Neural crest cell (in vitro differentiated cells): ENCODE measurements around the gene CDK3. TPM values are rescaled to one million over a fixed set of nuclear protein-coding genes. Genes with fewer than 3 reads are reported as not detected.

Source experiments
- DNase-seq: peaks from one replicate; pipeline ENCODE4 v3.0.0; 2021; ENCODE audit warnings: low read depth, mixed read lengths, low spot score
- H3K27ac Mint-ChIP-seq: one replicate; pipeline ENCODE4 v1.8.0; 2021; ENCODE audit warnings: mild to moderate bottlenecking, mixed read lengths; ENCODE audit not compliant: unreplicated experiment
- H3K27me3 Mint-ChIP-seq: 2 replicates; pipeline ENCODE4 v1.8.0; 2021; ENCODE audit warnings: low read depth, mild to moderate bottlenecking, mixed read lengths
- H3K36me3 Mint-ChIP-seq: 2 replicates; pipeline ENCODE4 v1.8.0; 2021; ENCODE audit warnings: low read depth, mild to moderate bottlenecking, mixed read lengths
- H3K4me1 Mint-ChIP-seq: 2 replicates; pipeline ENCODE4 v1.8.0; 2021; ENCODE audit warnings: mixed read lengths
- H3K4me3 Mint-ChIP-seq: one replicate; pipeline ENCODE4 v1.8.0; 2021; ENCODE audit warnings: mild to moderate bottlenecking, mixed read lengths
- H3K9me3 Mint-ChIP-seq: 2 replicates; pipeline ENCODE4 v1.8.0; 2021; ENCODE audit warnings: mixed read lengths
- total RNA-seq: library from RNA; stranded (reverse); gene quantifications from 2 replicates; pipeline ENCODE4 v1.2.1, GENCODE V29; 2021
- TF ChIP-seq, protein P1 (sequence below): fragments of 200-600 bp; sonication (generic); conservative IDR thresholded peaks from 2 replicates; pipeline ENCODE4 v1.5.0; 2021; ENCODE audit warnings: antibody characterized with exemption, mild to moderate bottlenecking

CDK3 gene
- total RNA-seq, 1 donor from 2014 or later: 7.9 TPM

DNA sequence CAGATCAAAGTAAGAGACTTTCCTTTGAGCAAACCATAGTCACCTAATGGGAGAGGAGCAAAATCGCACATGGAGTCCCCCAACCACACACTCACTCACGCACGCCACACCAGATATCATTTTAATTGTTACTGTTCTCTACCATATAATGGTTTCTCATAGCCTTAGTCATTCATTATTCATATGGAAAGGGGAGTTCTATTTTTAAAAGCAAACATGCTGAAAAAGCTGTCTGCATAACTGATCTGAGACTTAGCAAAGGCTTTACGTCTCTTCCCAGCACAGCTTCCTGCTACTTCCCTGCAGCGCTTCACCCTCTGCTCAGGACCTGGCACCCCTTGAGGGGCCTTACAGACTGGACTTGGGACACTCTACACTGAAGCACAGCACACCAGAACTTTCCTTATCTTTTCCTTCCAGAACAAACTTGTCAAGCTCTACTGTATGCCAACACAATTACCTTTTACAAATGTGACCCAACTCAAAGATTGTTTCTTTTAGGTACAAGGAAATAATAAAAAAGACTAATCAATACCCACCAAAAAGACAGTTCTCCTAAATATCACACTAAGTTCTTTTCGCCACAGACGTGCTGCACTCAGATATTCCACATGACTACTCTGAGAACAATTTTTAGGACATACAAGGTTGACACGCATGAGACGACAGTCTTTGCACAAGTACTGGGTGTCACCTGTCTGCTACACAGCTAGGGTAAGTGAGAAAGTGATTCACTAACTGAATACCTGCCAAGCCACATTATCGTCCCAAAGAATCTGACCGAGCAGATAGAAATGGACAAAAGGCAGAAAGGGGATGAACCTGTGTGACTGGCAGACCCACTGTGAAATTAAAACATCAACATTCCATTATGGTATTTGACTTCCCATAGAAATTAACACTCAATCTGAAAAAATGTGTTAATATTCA, 50.1 kb downstream of the CDK3 start:
- Mint-ChIP-seq H3K4me1 (peaks cover 15% of the 10 kb centered on the region), H3K9me3 (no peaks in the 10 kb centered on the region), H3K27ac (no peak overlapping the region), H3K27me3 (no peaks in the 10 kb centered on the region), H3K36me3 (peaks cover 14% of the 10 kb centered on the region), H3K4me3 (no peak overlapping the region)
- no peak for DNase-seq
- TF ChIP-seq, protein P1, sequence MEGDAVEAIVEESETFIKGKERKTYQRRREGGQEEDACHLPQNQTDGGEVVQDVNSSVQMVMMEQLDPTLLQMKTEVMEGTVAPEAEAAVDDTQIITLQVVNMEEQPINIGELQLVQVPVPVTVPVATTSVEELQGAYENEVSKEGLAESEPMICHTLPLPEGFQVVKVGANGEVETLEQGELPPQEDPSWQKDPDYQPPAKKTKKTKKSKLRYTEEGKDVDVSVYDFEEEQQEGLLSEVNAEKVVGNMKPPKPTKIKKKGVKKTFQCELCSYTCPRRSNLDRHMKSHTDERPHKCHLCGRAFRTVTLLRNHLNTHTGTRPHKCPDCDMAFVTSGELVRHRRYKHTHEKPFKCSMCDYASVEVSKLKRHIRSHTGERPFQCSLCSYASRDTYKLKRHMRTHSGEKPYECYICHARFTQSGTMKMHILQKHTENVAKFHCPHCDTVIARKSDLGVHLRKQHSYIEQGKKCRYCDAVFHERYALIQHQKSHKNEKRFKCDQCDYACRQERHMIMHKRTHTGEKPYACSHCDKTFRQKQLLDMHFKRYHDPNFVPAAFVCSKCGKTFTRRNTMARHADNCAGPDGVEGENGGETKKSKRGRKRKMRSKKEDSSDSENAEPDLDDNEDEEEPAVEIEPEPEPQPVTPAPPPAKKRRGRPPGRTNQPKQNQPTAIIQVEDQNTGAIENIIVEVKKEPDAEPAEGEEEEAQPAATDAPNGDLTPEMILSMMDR: no peak

DNA sequence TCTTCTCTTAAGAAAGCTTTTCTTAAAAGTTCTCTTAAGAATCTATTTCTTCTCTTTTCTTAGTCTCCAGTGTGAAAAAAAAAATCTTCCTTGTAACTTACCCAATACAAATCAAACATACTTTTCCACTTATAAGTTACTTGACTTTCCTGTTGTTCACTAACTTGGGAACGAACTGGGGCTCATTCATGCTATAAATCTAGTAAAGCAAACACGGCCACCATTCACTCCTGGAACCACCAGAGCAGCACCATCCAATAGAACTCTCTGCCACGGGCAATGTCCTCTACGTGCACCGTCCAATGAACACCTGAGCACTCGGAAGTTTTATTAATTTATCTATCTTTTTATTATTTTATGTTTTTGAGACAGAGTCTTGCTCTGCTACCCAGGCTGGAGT, 50.9 kb downstream of the CDK3 start:
- H3K27ac Mint-ChIP-seq: no peak overlapping the region
- no peaks in the 10 kb centered on the region for H3K9me3 Mint-ChIP-seq
- H3K36me3 Mint-ChIP-seq: peaks cover 18% of the 10 kb centered on the region
- TF ChIP-seq, protein P1: no peak
- H3K4me3 Mint-ChIP-seq: no peak overlapping the region
- H3K4me1 Mint-ChIP-seq: peaks cover 15% of the 10 kb centered on the region
- H3K27me3 Mint-ChIP-seq: no peaks in the 10 kb centered on the region
- DNase-seq: no peak

DNA sequence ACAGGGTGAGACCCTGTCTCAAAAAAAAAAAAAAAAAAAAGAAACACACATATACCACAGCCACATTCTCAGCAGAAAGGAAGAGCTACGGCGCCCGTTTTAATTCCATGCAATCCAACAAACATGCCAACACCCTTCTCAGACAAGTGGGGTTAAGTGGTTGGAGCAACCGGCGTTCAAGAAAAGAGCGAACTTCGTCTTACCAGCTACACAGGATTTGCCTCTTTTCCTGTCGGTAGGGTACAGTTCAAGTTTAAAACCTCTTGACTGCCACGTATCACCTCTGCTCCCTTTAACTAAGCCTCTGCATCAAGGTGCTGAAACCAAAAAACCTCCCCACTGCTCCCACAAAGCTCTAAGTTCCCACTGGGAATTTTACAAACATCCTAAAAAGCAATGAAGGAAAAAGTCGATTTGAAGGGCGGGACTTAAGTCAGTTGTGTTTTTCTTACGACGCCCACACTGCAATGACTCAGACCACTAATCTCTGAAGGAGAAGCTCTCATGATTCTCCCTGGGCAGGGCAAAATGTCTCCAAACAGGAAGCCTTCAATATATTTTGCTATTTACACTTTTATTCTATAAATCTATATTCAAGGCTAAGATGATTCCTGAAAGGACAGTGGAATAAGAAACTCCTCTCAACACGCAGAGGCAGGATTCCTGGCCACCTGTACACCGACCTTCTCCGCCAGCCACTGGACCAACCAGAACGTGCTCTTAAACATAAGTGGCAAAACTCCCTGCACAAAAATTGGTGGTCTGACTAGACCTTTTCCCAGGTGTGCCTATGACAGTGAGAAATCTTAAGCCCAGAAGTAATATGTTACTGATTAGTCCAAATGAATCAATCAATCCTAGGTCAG, 52.8 kb downstream of the CDK3 start:
- H3K36me3 Mint-ChIP-seq: peaks cover 18% of the 10 kb centered on the region
- peaks cover 15% of the 10 kb centered on the region for H3K4me1 Mint-ChIP-seq
- no peaks in the 10 kb centered on the region for H3K27me3 Mint-ChIP-seq
- no peak overlapping the region for H3K4me3 Mint-ChIP-seq
- DNase-seq: no peak
- no peak overlapping the region for H3K27ac Mint-ChIP-seq
- no peaks in the 10 kb centered on the region for H3K9me3 Mint-ChIP-seq
- TF ChIP-seq, protein P1: no peak

DNA sequence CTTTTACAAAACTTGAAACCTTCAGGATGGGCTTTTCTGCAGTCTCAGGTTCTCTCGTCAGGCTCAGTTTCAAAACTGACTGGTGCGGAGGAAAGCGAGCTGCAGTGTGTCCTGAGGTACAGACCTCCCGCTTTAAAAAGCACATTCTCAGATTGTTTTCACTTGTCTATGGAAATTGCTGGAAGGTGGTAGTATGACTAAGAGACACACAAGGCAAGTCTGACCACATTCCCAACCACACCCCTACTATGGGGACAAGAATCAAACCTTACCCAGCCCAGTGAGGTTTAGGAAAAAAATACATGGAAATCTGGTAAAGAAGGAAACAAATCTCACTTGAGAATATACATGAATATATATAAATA, 53.4 kb downstream of the CDK3 start:
- TF ChIP-seq, protein P1: no peak
- H3K4me1 Mint-ChIP-seq: peaks cover 9% of the 10 kb centered on the region
- H3K36me3 Mint-ChIP-seq: peaks cover 22% of the 10 kb centered on the region
- no peak overlapping the region for H3K4me3 Mint-ChIP-seq
- H3K9me3 Mint-ChIP-seq: no peaks in the 10 kb centered on the region
- no peak overlapping the region for H3K27ac Mint-ChIP-seq
- DNase-seq: no peak
- no peaks in the 10 kb centered on the region for H3K27me3 Mint-ChIP-seq

Other genes starting within 250 kb of the CDK3 start
- 11.9 and 13.1 TPM in 2 replicates for gene GALK1, start 235.7 kb upstream of the CDK3 start, total RNA-seq
- gene UNK, start 216.0 kb upstream of the CDK3 start, total RNA-seq: 49.3 and 49.4 TPM in 2 replicates
- gene UNC13D, start 156.5 kb upstream of the CDK3 start, total RNA-seq: 1.1 and 3.1 TPM in 2 replicates
- 49.3 and 53.3 TPM in 2 replicates for gene WBP2, start 145.5 kb upstream of the CDK3 start, total RNA-seq
- gene TRIM47, start 122.3 kb upstream of the CDK3 start, total RNA-seq: 0.91 and 1.9 TPM in 2 replicates
- gene TRIM65, start 103.9 kb upstream of the CDK3 start, total RNA-seq: 23.3 and 27.4 TPM in 2 replicates
- 111 and 115 TPM in 2 replicates for gene MRPL38, start 96.0 kb upstream of the CDK3 start, total RNA-seq
- gene FBF1, start 59.8 kb upstream of the CDK3 start, total RNA-seq: 21.7 and 25.9 TPM in 2 replicates
- 19.3 and 22.3 TPM in 2 replicates for gene ACOX1, start 21.7 kb upstream of the CDK3 start, total RNA-seq
- 9.1 and 10.1 TPM in 2 replicates for gene TEN1, start 21.6 kb upstream of the CDK3 start, total RNA-seq
- not detected in 2 replicates for gene EVPL, start 26.5 kb downstream of the CDK3 start, total RNA-seq
- 87.9 and 91.6 TPM in 2 replicates for gene SRP68, start 71.7 kb downstream of the CDK3 start, total RNA-seq
- gene GALR2, start 73.9 kb downstream of the CDK3 start, total RNA-seq: not detected in 2 replicates
- gene ZACN, start 78.3 kb downstream of the CDK3 start, total RNA-seq: 0.19 TPM in 1 of 2 replicates, not detected in the other
- 195 and 205 TPM in 2 replicates for gene EXOC7, start 102.9 kb downstream of the CDK3 start, total RNA-seq
- 4.3 and 4.5 TPM in 2 replicates for gene FOXJ1, start 140.4 kb downstream of the CDK3 start, total RNA-seq
- gene RNF157, start 239.6 kb downstream of the CDK3 start, total RNA-seq: 50.4 and 54.0 TPM in 2 replicates